Hepatocyte (in vitro differentiated cells): ENCODE data around the gene APOL5.

Experiments used
- CTCF ChIP-seq: fragments of 200-600 bp; sonication (generic); IDR thresholded peaks from 2 replicates; pipeline ENCODE4 v1.5.1; 2016; ENCODE audit warnings: antibody characterized with exemption, mild to moderate bottlenecking; ENCODE audit not compliant: poor library complexity
- EZH2 ChIP-seq: fragments of 200-600 bp; sonication (generic); IDR thresholded peaks from 2 replicates; pipeline ENCODE4 v1.6.1; 2016; ENCODE audit warnings: antibody characterized with exemption, mild to moderate bottlenecking, borderline replicate concordance

GRCh38 chr22:35677460-35678187 is 40.0 kb upstream of the APOL5 start:
- TF ChIP-seq CTCF (no peak), EZH2 (no peak)
